ENCODE measurements around the gene FBXO3.
"Not testable (repeated sequence)": the region's sequence is repeated elsewhere in the genome, so short reads cannot be mapped to it uniquely, and the experiment has no call there.

The FBXO3 gene

DNA sequence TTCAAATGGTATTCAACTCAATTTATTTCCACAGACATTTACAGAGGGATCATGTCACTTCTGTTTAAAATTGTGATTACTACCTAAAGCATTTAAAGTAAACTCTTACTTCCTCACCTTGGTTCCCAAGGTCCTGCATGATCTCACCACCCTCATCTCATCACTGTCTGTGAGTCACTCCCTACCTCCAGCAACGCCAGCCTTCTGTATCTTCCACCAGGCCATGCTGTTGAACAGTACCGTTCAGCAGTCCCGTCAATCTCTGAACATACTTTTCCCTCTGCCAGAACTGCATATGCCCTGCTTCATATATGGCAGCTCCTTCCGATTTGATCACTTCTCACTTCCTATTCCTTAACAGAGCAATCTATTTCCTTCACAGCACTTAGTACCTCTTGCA, 2.0 kb downstream of the FBXO3 start:
- DNase-seq, result no peak

- no peak for DNase-seq
Observed at GRCh38 chr11:33770236-33770635, 4.1 kb downstream of the FBXO3 start.

GRCh38 chr11:33769542-33769941, 4.8 kb downstream of the FBXO3 start:
- no peak for DNase-seq

- no peak for DNase-seq
Observed at GRCh38 chr11:33767624-33768023, 6.7 kb downstream of the FBXO3 start.

GRCh38 chr11:33766085-33766484, 8.2 kb downstream of the FBXO3 start:
- DNase-seq, result no peak

DNA sequence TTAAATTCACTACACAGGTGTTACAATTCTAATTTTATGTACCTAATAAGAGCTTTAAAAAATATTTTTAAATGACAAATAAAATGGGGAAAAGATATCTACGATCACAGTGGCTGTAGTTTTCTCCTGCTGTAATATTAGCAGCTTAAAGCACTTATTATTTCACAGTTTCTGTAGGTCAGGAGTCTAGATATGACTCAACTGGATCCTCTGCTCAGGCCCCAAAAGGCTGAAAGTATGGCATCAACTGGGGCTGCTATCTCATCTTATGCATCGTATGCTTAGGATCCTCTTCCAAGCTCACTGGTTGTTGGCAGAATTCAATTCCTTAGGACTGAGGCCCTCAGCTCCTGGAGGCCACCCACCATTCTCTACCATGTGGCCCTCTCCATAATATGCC, 12.8 kb downstream of the FBXO3 start:
- DNase-seq, result no peak

GRCh38 chr11:33753304-33753967, 20.9 kb downstream of the FBXO3 start:
- no peak for DNase-seq

GRCh38 chr11:33751878-33752277, 22.4 kb downstream of the FBXO3 start:
- DNase-seq, result no peak

DNA sequence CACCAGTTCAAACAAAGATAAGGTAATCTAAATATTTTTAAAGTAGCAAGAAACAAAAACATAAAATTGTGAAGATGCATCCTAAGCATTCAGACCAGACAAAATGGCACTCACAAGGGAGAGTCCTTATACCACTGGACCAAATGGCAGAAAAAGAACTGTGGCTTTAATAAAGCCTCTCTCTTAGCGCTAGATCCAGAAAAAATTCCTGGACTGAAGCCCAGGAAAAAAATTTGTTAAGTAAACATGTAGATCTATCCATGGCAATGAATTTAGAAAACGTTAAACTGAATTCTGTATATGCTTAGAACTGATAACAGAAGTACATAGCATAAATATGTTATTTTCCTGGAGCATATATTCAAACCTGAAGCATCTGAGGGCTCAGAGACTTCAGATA, 26.3 kb downstream of the FBXO3 start:
- DNase-seq, result no peak

DNA sequence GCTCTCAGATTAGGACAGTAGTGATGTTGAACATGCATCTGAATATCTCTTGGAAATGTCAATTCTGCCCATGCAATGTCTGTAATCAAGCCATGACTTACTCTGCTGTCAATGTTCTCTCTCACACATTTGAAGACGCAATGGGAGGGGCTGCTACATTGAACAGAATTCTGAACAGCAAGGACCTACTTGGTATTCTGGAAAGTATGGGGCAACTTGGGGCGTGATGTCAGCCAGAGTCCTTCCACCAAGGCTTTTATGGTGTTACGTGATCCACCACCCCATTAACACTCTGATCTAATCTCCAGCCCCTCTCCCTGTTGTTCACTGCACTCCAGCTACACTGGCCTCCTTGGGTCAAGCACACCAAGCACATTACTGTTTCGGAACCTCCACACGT, 31.0 kb downstream of the FBXO3 start:
- no peak for DNase-seq

GRCh38 chr11:33742249-33742851, 32.0 kb downstream of the FBXO3 start:
- DNase-seq, result no peak

- DNase-seq, result no peak
Observed at GRCh38 chr11:33741806-33742205, 32.5 kb downstream of the FBXO3 start.

DNA sequence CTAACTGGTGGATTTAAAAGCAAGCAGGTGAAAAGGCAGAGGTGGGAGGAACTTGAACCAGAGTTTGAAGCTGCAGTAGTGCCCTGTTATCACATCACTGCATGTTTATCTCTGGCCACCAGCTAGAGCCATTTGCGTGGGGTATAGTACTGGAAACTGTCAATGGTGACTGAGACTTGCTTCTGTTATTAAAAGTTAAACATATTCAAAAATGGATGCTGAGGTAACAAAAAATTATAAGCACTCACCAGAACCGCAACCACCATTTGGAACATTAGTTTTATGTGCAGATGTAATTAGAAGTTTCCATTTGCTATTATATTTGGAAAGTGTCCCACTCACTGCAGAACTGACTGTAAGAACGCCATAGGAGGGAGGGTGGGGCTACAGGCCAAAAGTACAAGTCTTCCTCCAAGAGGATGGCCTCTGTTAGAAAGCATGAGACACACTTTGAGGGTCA, 36.9 kb downstream of the FBXO3 start:
- DNase-seq, result no peak

GRCh38 chr11:33736148-33736812, 38.0 kb downstream of the FBXO3 start, which contains the start of gene CD59:
Gene CD59, minus strand, starts transcription at chr11:33736423. Its CDS starts 13,978 bp downstream, at chr11:33722445.
- DNase-seq, result no peak

DNA sequence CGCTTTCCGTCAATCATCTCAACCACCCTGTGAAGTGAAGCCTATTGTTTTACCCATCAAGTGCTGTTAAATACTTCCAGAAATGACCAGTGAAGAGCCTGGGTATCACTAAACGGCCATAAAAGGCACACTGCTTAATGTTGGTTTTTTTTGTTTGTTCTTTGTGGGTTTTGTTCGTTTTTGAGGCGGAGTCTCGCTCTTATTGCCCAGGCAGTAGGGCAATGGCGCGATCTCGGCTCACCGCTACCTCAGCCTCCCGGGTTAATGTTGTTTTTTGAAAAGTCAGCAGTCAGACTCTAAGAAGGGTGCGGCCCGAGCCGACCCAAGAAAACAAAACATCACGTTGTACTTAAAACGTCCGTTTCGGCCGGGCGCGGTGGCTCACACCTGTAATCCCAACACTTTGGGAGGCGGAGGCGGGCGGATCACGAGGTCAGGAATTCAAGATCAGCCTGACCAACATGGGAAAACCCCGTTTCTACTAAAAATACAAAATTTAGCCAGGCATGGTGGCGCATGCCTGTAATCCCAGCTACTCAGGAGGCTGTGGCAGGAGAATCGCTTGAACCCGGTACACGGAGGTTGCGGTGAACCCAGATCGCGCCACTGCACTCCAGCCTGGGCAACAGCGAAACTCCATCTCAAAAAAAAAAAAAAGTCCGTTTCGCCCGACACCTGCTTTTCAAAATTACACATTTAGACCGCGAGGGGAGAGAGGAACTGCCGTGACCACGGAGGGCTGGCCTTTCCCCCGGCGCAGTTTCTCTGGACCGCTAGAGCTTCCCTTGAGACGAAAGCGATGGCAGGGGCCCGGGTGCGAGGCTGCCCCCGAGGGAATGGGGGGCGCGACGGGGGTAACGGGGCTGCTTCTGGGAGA, 38.8 kb downstream of the FBXO3 start:
- DNase-seq, result no peak

- no peak for DNase-seq
Observed at GRCh38 chr11:33734441-33735270, 39.7 kb downstream of the FBXO3 start.

GRCh38 chr11:33733980-33734379, 40.3 kb downstream of the FBXO3 start:
- no peak for DNase-seq

GRCh38 chr11:33731723-33732531, 42.4 kb downstream of the FBXO3 start:
- no peak for DNase-seq

DNA sequence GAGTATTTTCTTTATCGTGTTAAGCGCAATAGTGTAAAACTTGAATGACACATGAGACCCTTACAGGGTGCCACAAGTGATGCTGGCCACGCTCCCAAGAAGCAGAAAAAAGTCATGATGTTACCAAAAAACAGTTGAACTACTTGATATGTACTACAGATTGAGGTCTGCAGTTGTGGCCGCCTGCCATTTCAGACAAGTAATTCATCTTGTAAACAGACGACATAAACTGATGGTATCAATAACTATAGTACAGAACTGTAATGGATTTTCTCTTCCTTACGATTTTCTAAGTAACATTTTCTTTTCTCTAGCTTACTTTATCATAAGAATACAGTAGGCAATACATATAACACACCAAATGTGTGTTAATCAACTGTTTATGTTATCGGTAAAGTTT, 43.6 kb downstream of the FBXO3 start:
- no peak for DNase-seq

- not testable (repeated sequence) for DNase-seq
Observed at GRCh38 chr11:33729072-33729664, 45.2 kb downstream of the FBXO3 start.

DNA sequence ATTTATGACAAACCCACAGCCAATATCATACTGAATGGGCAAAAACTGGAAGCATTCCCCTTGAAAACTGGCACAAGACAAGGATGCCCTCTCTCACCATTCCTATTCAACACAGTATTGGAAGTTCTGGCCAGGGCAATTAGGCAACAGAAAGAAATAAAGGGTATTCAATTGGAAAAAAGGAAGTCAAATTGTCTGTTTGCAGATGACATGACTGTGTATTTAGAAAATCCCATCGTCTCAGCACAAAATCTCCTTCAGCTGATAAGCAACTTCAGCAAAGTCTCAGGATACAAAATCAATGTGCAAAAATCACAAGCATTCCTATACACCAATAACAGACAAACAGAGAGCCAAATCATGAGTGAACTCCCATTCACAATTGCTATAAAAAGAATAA, 46.8 kb downstream of the FBXO3 start:
- not testable (repeated sequence) for DNase-seq
